OCI-LY3 (cell line): ENCODE measurements around the gene ARHGAP15.

Experiments
- H2AFZ ChIP-seq: fragments of 200-600, 300-600 bp; shearing (Covaris generic); 2 replicates; pipeline ENCODE4 v1.6.0; 2014; ENCODE audit warnings: antibody characterized with exemption, low read depth, low read length
- H3K27ac ChIP-seq: fragments of 200-600, 300-600 bp; sonication (generic); 2 replicates; pipeline ENCODE4 v1.5.1; 2014; ENCODE audit warnings: mild to moderate bottlenecking, low read length, moderate library complexity, mixed read lengths
- H3K27me3 ChIP-seq: fragments of 200-600, 300-600 bp; sonication (generic); 2 replicates; pipeline ENCODE4 v1.6.1; 2014; ENCODE audit warnings: low read depth, low read length, mixed read lengths
- H3K36me3 ChIP-seq: fragments of 200-600, 300-600 bp; sonication (generic); replicated peaks from 2 replicates; pipeline ENCODE3; 2014; ENCODE audit warnings: low read depth, low read length, mixed read lengths
- H3K4me1 ChIP-seq: fragments of 300-600, 200-600 bp; sonication (generic); 2 replicates; pipeline ENCODE4 v1.6.1; 2014; ENCODE audit warnings: low read length, mixed read lengths
- H3K4me2 ChIP-seq: fragments of 200-600, 300-600 bp; sonication (generic); 2 replicates; pipeline ENCODE4 v1.6.1; 2014; ENCODE audit warnings: low read length, mixed read lengths
- H3K4me3 ChIP-seq: fragments of 300-600, 200-600 bp; sonication (generic); 2 replicates; pipeline ENCODE4 v1.5.1; 2014; ENCODE audit warnings: antibody characterized with exemption, mild to moderate bottlenecking, low read length, moderate library complexity
- H3K79me2 ChIP-seq: fragments of 300-600, 200-600 bp; shearing (Covaris generic); 2 replicates; pipeline ENCODE4 v1.6.1; 2014; ENCODE audit warnings: mild to moderate bottlenecking, low read length, mixed read lengths
- H3K9ac ChIP-seq: fragments of 300-600, 200-600 bp; shearing (Covaris generic); 2 replicates; pipeline ENCODE4 v1.6.0; 2014; ENCODE audit warnings: mild to moderate bottlenecking, low read length, moderate library complexity
- H3K9me3 ChIP-seq: fragments of 200-600, 300-600 bp; shearing (Covaris generic); 2 replicates; pipeline ENCODE4 v1.6.1; 2014; ENCODE audit warnings: low read length, mixed read lengths; ENCODE audit not compliant: insufficient read depth
- H4K20me1 ChIP-seq: fragments of 200-600, 300-600 bp; sonication (generic); 2 replicates; pipeline ENCODE4 v1.6.1; 2016; ENCODE audit warnings: low read length, mixed read lengths; ENCODE audit not compliant: insufficient read depth
- CTCF ChIP-seq: fragments of 200-600, 300-600 bp; sonication (generic); IDR thresholded peaks from 2 replicates; pipeline ENCODE4 v1.5.1; 2014; ENCODE audit warnings: antibody characterized with exemption, low read length, low read depth
- EZH2phosphoT487 ChIP-seq: fragments of 200-600 bp; shearing (Covaris generic); IDR thresholded peaks from 2 replicates; pipeline ENCODE4 v1.6.1; 2018; ENCODE audit warnings: antibody characterized with exemption, mixed run types, low read depth

The ARHGAP15 gene

GRCh38 chr2:143434445-143434844, 305.2 kb downstream of the ARHGAP15 start:
- Histone ChIP-seq H3K27ac (no peak overlapping the region), H3K4me3 (no peak overlapping the region), H3K36me3 (peaks cover 8% of the 10 kb centered on the region), H3K27me3 (no peaks in the 10 kb centered on the region), H4K20me1 (no peaks in the 10 kb centered on the region), H3K9ac (no peak overlapping the region), H3K79me2 (no peaks in the 10 kb centered on the region), H3K4me1 (no peaks in the 10 kb centered on the region), H2AFZ (no peak overlapping the region), H3K9me3 (no peaks in the 10 kb centered on the region), H3K4me2 (no peak overlapping the region)
- TF ChIP-seq EZH2phosphoT487 (no peak), CTCF (no peak)

GRCh38 chr2:143435131-143435530, 305.9 kb downstream of the ARHGAP15 start:
- Histone ChIP-seq H3K27ac (no peak overlapping the region), H3K4me3 (no peak overlapping the region), H3K9me3 (no peaks in the 10 kb centered on the region), H3K79me2 (no peaks in the 10 kb centered on the region), H4K20me1 (no peaks in the 10 kb centered on the region), H3K27me3 (no peaks in the 10 kb centered on the region), H3K4me1 (no peaks in the 10 kb centered on the region), H3K9ac (no peak overlapping the region), H3K4me2 (no peak overlapping the region), H3K36me3 (peaks cover 8% of the 10 kb centered on the region), H2AFZ (no peak overlapping the region)
- TF ChIP-seq CTCF (no peak), EZH2phosphoT487 (no peak)

GRCh38 chr2:143436951-143437350, 307.7 kb downstream of the ARHGAP15 start:
- TF ChIP-seq CTCF (no peak), EZH2phosphoT487 (no peak)
- H3K4me1 ChIP-seq, result no peaks in the 10 kb centered on the region
- no peaks in the 10 kb centered on the region for H3K9me3 ChIP-seq
- no peak overlapping the region for H2AFZ ChIP-seq
- no peak overlapping the region for H3K9ac ChIP-seq
- no peak overlapping the region for H3K4me3 ChIP-seq
- H3K27ac ChIP-seq, result no peak overlapping the region
- no peaks in the 10 kb centered on the region for H3K79me2 ChIP-seq
- H3K36me3 ChIP-seq, result peaks cover 8% of the 10 kb centered on the region
- H3K27me3 ChIP-seq, result no peaks in the 10 kb centered on the region
- no peaks in the 10 kb centered on the region for H4K20me1 ChIP-seq
- H3K4me2 ChIP-seq, result no peak overlapping the region

- 0 out of 2 replicates have a peak, but pooled peaks cover 5% of the 10 kb centered on the region for H4K20me1 ChIP-seq
- no peaks in the 10 kb centered on the region for H3K4me1 ChIP-seq
- no peaks in the 10 kb centered on the region for H3K9me3 ChIP-seq
- TF ChIP-seq CTCF, result no peak
- TF ChIP-seq EZH2phosphoT487, result no peak
- no peak overlapping the region for H3K4me2 ChIP-seq
- H3K36me3 ChIP-seq, result peaks cover 8% of the 10 kb centered on the region
- H3K9ac ChIP-seq, result no peak overlapping the region
- no peak overlapping the region for H2AFZ ChIP-seq
- H3K27me3 ChIP-seq, result no peaks in the 10 kb centered on the region
- no peak overlapping the region for H3K4me3 ChIP-seq
- no peak overlapping the region for H3K27ac ChIP-seq
- no peaks in the 10 kb centered on the region for H3K79me2 ChIP-seq
Observed at GRCh38 chr2:143440411-143441012, 311.3 kb downstream of the ARHGAP15 start.
